Lung (tissue), 12 donors: ENCODE measurements around the gene MEGF10. TPM values are rescaled to one million over a fixed set of nuclear protein-coding genes. Genes with fewer than 3 reads are reported as not detected.

Experiments
- ATAC-seq: fragments of 200-7000 bp; cut with Tn5 transposase; one replicate; pipeline ENCODE4 v1.9.1; 2020; ENCODE audit warnings: moderate number of reproducible peaks; ENCODE audit not compliant: insufficient read depth, low FRiP score
- DNase-seq, 3 donors: peaks; one replicate each; pipeline ENCODE4 v3.0.0-alpha.2; 2013 to 2017
- H3K27ac ChIP-seq, 2 donors: one replicate each; pipeline ENCODE4 v1.5.1; 2013; ENCODE audit warnings: mild to moderate bottlenecking in 2 of 2, moderate library complexity in 2 of 2, control low read depth in 1 of 2, inconsistent platforms in 1 of 2, low read depth in 1 of 2, low read length in 1 of 2
- H3K27me3 ChIP-seq, 3 donors: one replicate each; pipeline ENCODE4 v1.5.1; 2013; ENCODE audit warnings: low read length in 2 of 3; ENCODE audit not compliant: control insufficient read depth in 3 of 3, insufficient read depth in 3 of 3
- H3K36me3 ChIP-seq, 4 donors: one replicate each; pipeline ENCODE4 v1.5.1; 2013; ENCODE audit warnings: low read length in 4 of 4, mild to moderate bottlenecking in 1 of 4, moderate library complexity in 1 of 4; ENCODE audit not compliant: control insufficient read depth in 4 of 4, insufficient read depth in 4 of 4
- H3K4me1 ChIP-seq, 5 donors: one replicate each; pipeline ENCODE4 v1.5.1; 2013; ENCODE audit warnings: low read length in 5 of 5, mild to moderate bottlenecking in 2 of 5, moderate library complexity in 1 of 5; ENCODE audit not compliant: control insufficient read depth in 5 of 5, insufficient read depth in 5 of 5
- H3K4me3 ChIP-seq: one replicate; pipeline ENCODE4 v1.5.1; 2013; ENCODE audit warnings: mild to moderate bottlenecking, control low read depth, moderate library complexity
- H3K9ac ChIP-seq, 2 donors: one replicate each; pipeline ENCODE4 v1.5.1; 2013; ENCODE audit warnings: low read length in 2 of 2, control low read depth in 1 of 2; ENCODE audit not compliant: insufficient read depth in 1 of 2
- H3K9me3 ChIP-seq, 4 donors: one replicate each; pipeline ENCODE4 v1.5.1; 2013; ENCODE audit warnings: low read length in 3 of 4, mild to moderate bottlenecking in 1 of 4, moderate library complexity in 1 of 4; ENCODE audit not compliant: control insufficient read depth in 4 of 4, insufficient read depth in 3 of 4
- CTCF ChIP-seq: IDR thresholded peaks from 2 replicates; pipeline ENCODE4 v1.5.1; 2012; ENCODE audit warnings: mild to moderate bottlenecking; ENCODE audit errors: control extremely low read depth, extremely low read depth
- WGBS, 2 donors: extraction: QIAGEN DNeasy Blood & Tissue Kit; methylation state at CpG; one replicate each; pipeline ENCODE4 v1.1.7; 2013; 5-methylcytosine and 5-hydroxymethylcytosine counted together
- polyA plus RNA-seq, 2 donors: library from polyadenylated mRNA; stranded (reverse); fragments of 200-250 nt; gene quantifications; one replicate each; pipeline ENCODE4 v1.2.1, GENCODE V29; 2013
- total RNA-seq, 2 donors: library from RNA; depleted of rRNA in 1 of 2; stranded (reverse); fragments of >200 nt in 1 of 2; gene quantifications; one replicate each; pipeline ENCODE4 v1.2.1, GENCODE V29; 2014 to 2021
- donor health status: control.
- donor health status: control.
- donor health status: Bipolar disorder and iron deficiency.
- donor health status: healthy.
- donor health status: DM: yes; HTN: yes; CAD: no.

Gene MEGF10
- total and polyA plus RNA-seq, 4 donors: 0.02 to 0.82 (median 0.12) TPM

- ATAC-seq (no peak), DNase-seq (peak in 2 of 3 donors; percentile 54 to 80)
- Histone ChIP-seq H3K9me3 (no peaks in the 10 kb centered on the region), H3K4me3 (no peak overlapping the region), H3K4me1 (peaks cover 0 to 5% (median 0%) of the 10 kb centered on the region in 5 donors), H3K9ac (no peak overlapping the region), H3K27ac (no peak overlapping the region), H3K27me3 (peaks cover 0 to 14% (median 8%) of the 10 kb centered on the region in 3 donors), H3K36me3 (no peaks in the 10 kb centered on the region)
- 75 to 85% methylated on average over 1 of the region's 1 CpG for whole genome bisulfite sequencing, 2 donors
- TF ChIP-seq CTCF: no peak
Measured at GRCh38 chr5:127444171-127444570, 153.6 kb downstream of the MEGF10 start.

GRCh38 chr5:127445328-127445727, 154.7 kb downstream of the MEGF10 start:
- Histone ChIP-seq H3K36me3 (no peaks in the 10 kb centered on the region), H3K9ac (no peak overlapping the region), H3K27ac (no peak overlapping the region), H3K4me3 (no peak overlapping the region), H3K9me3 (no peaks in the 10 kb centered on the region), H3K4me1 (peaks cover 0 to 5% (median 0%) of the 10 kb centered on the region in 5 donors), H3K27me3 (peaks cover 0 to 16% (median 8%) of the 10 kb centered on the region in 3 donors)
- 65 to 79% methylated on average over 4 of the region's 4 CpGs for WGBS, 2 donors
- ATAC-seq: no peak
- no peak for DNase-seq
- TF ChIP-seq CTCF: no peak

- H3K9me3 ChIP-seq: no peaks in the 10 kb centered on the region
- 79 to 90% methylated on average over 2 of the region's 2 CpGs for WGBS, 2 donors
Measured at GRCh38 chr5:127446626-127447025, 156.0 kb downstream of the MEGF10 start.

More at GRCh38 chr5:127446626-127447025, 156.0 kb downstream of the MEGF10 start:
- Histone ChIP-seq H3K27me3 (peaks cover 0 to 24% (median 16%) of the 10 kb centered on the region in 3 donors), H3K4me3 (no peak overlapping the region), H3K36me3 (no peaks in the 10 kb centered on the region), H3K4me1 (peaks cover 0 to 5% (median 0%) of the 10 kb centered on the region in 5 donors), H3K27ac (no peak overlapping the region), H3K9ac (no peak overlapping the region)
- DNase-seq: no peak
- no peak for ATAC-seq
- no peak for TF ChIP-seq CTCF
